IMR-90 (cell line): ENCODE results near the gene PDYN. TPM values are rescaled to one million over a fixed set of nuclear protein-coding genes. Genes with fewer than 3 reads are reported as not detected.

Source experiments
- ATAC-seq: fragments of 200-7000 bp; cut with Tn5 transposase; 2 replicates; pipeline ENCODE4 v1.9.1; 2020; ENCODE audit warnings: low read depth, mild to moderate bottlenecking, moderate library complexity
- BruUV-seq: library from RNA; stranded (reverse); fragments of 400-500 nt; replicated peaks from 2 replicates; lab custom pipeline; 2021; lab: Mats Ljungman, UMichigan
- CTCF ChIA-PET: fragments of 300-600 bp; formaldehyde crosslinking; extraction: SDS; loops from one replicate; lab custom pipeline; 2021; ENCODE audit warnings: antibody characterized with exemption; lab: Yijun Ruan, JAX
- POLR2A ChIA-PET: fragments of 300-600 bp; sonication (Branson Sonifier 250); formaldehyde crosslinking; loops from one replicate; lab custom pipeline; 2022; ENCODE audit warnings: antibody characterized with exemption; ENCODE audit not compliant: unreplicated experiment; lab: Charles Lee
- DNase-seq: peaks from one replicate; pipeline ENCODE4 v3.0.0; 2013
- H2AFZ ChIP-seq: replicated peaks from 2 replicates; pipeline ENCODE3; 2013; ENCODE audit warnings: low read length, mild to moderate bottlenecking; ENCODE audit not compliant: poor library complexity
- H2AK5ac ChIP-seq: 2 replicates; pipeline ENCODE4 v1.6.1; 2013; ENCODE audit warnings: low read depth, low read length, inconsistent platforms
- H2AK9ac ChIP-seq: replicated peaks from 2 replicates; pipeline ENCODE3; 2013; ENCODE audit warnings: mild to moderate bottlenecking, low read depth, low read length, moderate library complexity; ENCODE audit not compliant: poor library complexity
- H2BK120ac ChIP-seq: 2 replicates; pipeline ENCODE4 v1.6.1; 2013; ENCODE audit warnings: low read depth, low read length, inconsistent platforms
- H2BK15ac ChIP-seq: 3 replicates; pipeline ENCODE4 v1.6.1; 2013; ENCODE audit warnings: low read depth, low read length, inconsistent platforms
- H2BK20ac ChIP-seq: 2 replicates; pipeline ENCODE4 v1.6.1; 2013; ENCODE audit warnings: low read depth, mild to moderate bottlenecking, inconsistent platforms, low read length, moderate library complexity
- H2BK5ac ChIP-seq: 2 replicates; pipeline ENCODE4 v1.6.1; 2013; ENCODE audit warnings: mild to moderate bottlenecking, low read depth, low read length, inconsistent platforms; ENCODE audit not compliant: poor library complexity, severe bottlenecking
- H3K14ac ChIP-seq: replicated peaks from 2 replicates; pipeline ENCODE4 v1.6.1; 2013; ENCODE audit warnings: low read depth, low read length, inconsistent platforms
- H3K18ac ChIP-seq: 2 replicates; pipeline ENCODE4 v1.6.1; 2013; ENCODE audit warnings: low read depth, low read length, control low read depth
- H3K23ac ChIP-seq: 2 replicates; pipeline ENCODE4 v1.6.1; 2013; ENCODE audit warnings: low read depth, low read length, inconsistent platforms
- H3K27ac ChIP-seq: 2 replicates; pipeline ENCODE4 v1.5.1; 2013; ENCODE audit warnings: mild to moderate bottlenecking, control low read depth, low read length; ENCODE audit not compliant: insufficient read depth
- H3K27me3 ChIP-seq: 2 replicates; pipeline ENCODE4 v1.6.1; 2013; ENCODE audit warnings: low read length; ENCODE audit not compliant: control insufficient read depth, insufficient read depth
- H3K36me3 ChIP-seq: 2 replicates; pipeline ENCODE4 v1.6.1; 2013; ENCODE audit warnings: low read length, mixed read lengths; ENCODE audit not compliant: control insufficient read depth, insufficient read depth
- H3K4ac ChIP-seq: 2 replicates; pipeline ENCODE4 v1.6.1; 2013; ENCODE audit warnings: low read depth, low read length, inconsistent platforms
- H3K4me1 ChIP-seq: 2 replicates; pipeline ENCODE4 v1.6.1; 2013; ENCODE audit warnings: low read length, mixed read lengths; ENCODE audit not compliant: control insufficient read depth, insufficient read depth
- H3K4me2 ChIP-seq: 2 replicates; pipeline ENCODE4 v1.6.1; 2013; ENCODE audit warnings: low read depth, mild to moderate bottlenecking, control low read depth, low read length, moderate library complexity
- H3K4me3 ChIP-seq: 2 replicates; pipeline ENCODE4 v1.5.1; 2013; ENCODE audit warnings: low read depth, mild to moderate bottlenecking, control low read depth, low read length, moderate library complexity; ENCODE audit not compliant: insufficient read depth
- H3K56ac ChIP-seq: 2 replicates; pipeline ENCODE4 v1.6.1; 2013; ENCODE audit warnings: low read length, inconsistent platforms; ENCODE audit not compliant: insufficient read depth; ENCODE audit errors: extremely low read depth
- H3K79me1 ChIP-seq, 2 experiments: 2 replicates each; pipeline ENCODE4 v1.6.1; 2013; ENCODE audit warnings: low read length in 2 of 2, inconsistent platforms in 1 of 2, low read depth in 1 of 2
- H3K9ac ChIP-seq: 2 replicates; pipeline ENCODE4 v1.6.1; 2013; ENCODE audit warnings: low read depth, low read length, control low read depth
- H3K9me1 ChIP-seq: 2 replicates; pipeline ENCODE4 v1.6.1; 2013; ENCODE audit warnings: low read length, inconsistent platforms; ENCODE audit not compliant: insufficient read depth
- H3K9me3 ChIP-seq: 2 replicates; pipeline ENCODE4 v1.6.1; 2013; ENCODE audit warnings: low read length; ENCODE audit not compliant: control insufficient read depth, insufficient read depth
- H4K20me1 ChIP-seq: 2 replicates; pipeline ENCODE4 v1.6.1; 2013; ENCODE audit warnings: low read length, inconsistent platforms; ENCODE audit not compliant: insufficient read depth
- H4K5ac ChIP-seq: 2 replicates; pipeline ENCODE4 v1.6.1; 2013; ENCODE audit warnings: mild to moderate bottlenecking, low read depth, low read length, control low read depth
- H4K8ac ChIP-seq, 2 experiments: 2 replicates each; pipeline ENCODE4 v1.6.1; 2013; ENCODE audit warnings: low read depth in 2 of 2, low read length in 2 of 2, control low read depth in 1 of 2, inconsistent platforms in 1 of 2
- H4K91ac ChIP-seq: 2 replicates; pipeline ENCODE4 v1.6.1; 2013; ENCODE audit warnings: low read depth, low read length, inconsistent platforms; ENCODE audit not compliant: insufficient read depth
- BHLHE40 ChIP-seq: fragments of 150-350 bp; IDR thresholded peaks from 2 replicates; pipeline ENCODE4 v1.6.1; 2016; ENCODE audit warnings: mild to moderate bottlenecking, low read depth, low read length
- MAFK ChIP-seq: IDR thresholded peaks from 2 replicates; pipeline ENCODE4 v1.6.1; 2012; ENCODE audit warnings: low read depth, low read length, improper control_type of control experiment
- MXI1 ChIP-seq: IDR thresholded peaks from 2 replicates; pipeline ENCODE4 v1.6.1; 2012; ENCODE audit warnings: low read depth, mild to moderate bottlenecking, low read length, moderate library complexity, borderline replicate concordance
- NFE2L2 ChIP-seq: fragments of 150-350 bp; IDR thresholded peaks from 2 replicates; pipeline ENCODE4 v1.6.1; 2016; ENCODE audit warnings: low read depth, mild to moderate bottlenecking, low read length
- POLR2A ChIP-seq: IDR thresholded peaks from 2 replicates; pipeline ENCODE4 v1.6.1; 2012; ENCODE audit warnings: mild to moderate bottlenecking, low read depth, low read length
- RCOR1 ChIP-seq: IDR thresholded peaks from 2 replicates; pipeline ENCODE4 v1.6.1; 2012; ENCODE audit warnings: mild to moderate bottlenecking, low read length, improper control_type of control experiment; ENCODE audit not compliant: insufficient replicate concordance
- SMC3 ChIP-seq: fragments of 150-350 bp; IDR thresholded peaks from 2 replicates; pipeline ENCODE4 v1.6.1; 2016; ENCODE audit warnings: low read depth, mild to moderate bottlenecking, antibody characterized with exemption, low read length, moderate library complexity
- USF2 ChIP-seq: fragments of 150-350 bp; IDR thresholded peaks from 2 replicates; pipeline ENCODE4 v1.6.1; 2017; ENCODE audit warnings: mild to moderate bottlenecking, antibody characterized with exemption, low read length, low read depth
- WGBS, 2 experiments: methylation state at CpG; one replicate each; pipeline versions ENCODE4 v1.1.5 to v1.1.7; 2013; ENCODE audit warnings: missing lambda C conversion rate in 2 of 2; ENCODE audit not compliant: insufficient read length in 1 of 2; ENCODE audit errors: extremely low coverage in 2 of 2; 5-methylcytosine and 5-hydroxymethylcytosine counted together
- dilution Hi-C: fragments of 300-500 bp; cut with HindIII; formaldehyde crosslinking; loops from one replicate; pipeline ENCODE4 v1.14.3; 2018; ENCODE audit warnings: low sequenced_read_pairs; ENCODE audit not compliant: unreplicated experiment
- in situ Hi-C: fragments of 300-500 bp; cut with MboI; formaldehyde crosslinking; loops from 3 replicates; pipeline ENCODE4 v1.14.3; 2019; ENCODE audit warnings: low sequenced_read_pairs, inconsistent platforms, mixed read lengths
- intact Hi-C: fragments of 100-400 bp; cut with micrococcal nuclease; formaldehyde crosslinking; loops from 2 replicates; pipeline ENCODE4 v1.10.0; 2022
- polyA plus RNA-seq, 3 experiments: library from polyadenylated mRNA; depleted of rRNA; stranded (reverse); fragments of >200 nt; gene quantifications; 2 replicates each; pipeline ENCODE4 v1.2.3, GENCODE V29; 2012; ENCODE audit warnings: low replicate concordance in 1 of 3
- total RNA-seq: library from RNA; depleted of rRNA; stranded (reverse); fragments of >200 nt; gene quantifications from 2 replicates; pipeline ENCODE4 v1.2.3, GENCODE V29; 2012

The PDYN gene
- total and polyA plus RNA-seq, 2 of the 4 experiments (the other 2 are of a cell fraction) = not detected

GRCh38 chr20:1998715-1999114 lies 4.9 kb upstream of the PDYN start:
- H3K4me1 ChIP-seq = no peaks in the 10 kb centered on the region
- H3K9me3 ChIP-seq = no peaks in the 10 kb centered on the region
- H4K91ac ChIP-seq = no peak overlapping the region
- no peak overlapping the region for H2BK20ac ChIP-seq
- no peak overlapping the region for H3K4me3 ChIP-seq
- H4K20me1 ChIP-seq = no peaks in the 10 kb centered on the region
- POLR2A ChIA-PET = no interaction called here
- TF ChIP-seq MXI1 (no peak), POLR2A (no peak), BHLHE40 (no peak), USF2 (no peak), NFE2L2 (no peak), RCOR1 (no peak), SMC3 (no peak), MAFK (no peak)
- no TSS peak for BruUV-seq
- no peaks in the 10 kb centered on the region for H3K79me1 ChIP-seq
- H4K8ac ChIP-seq = no peak overlapping the region
- ATAC-seq (no peak), DNase-seq (no peak)
- no peaks in the 10 kb centered on the region for H3K9me1 ChIP-seq
- H3K27me3 ChIP-seq = peaks cover 18% of the 10 kb centered on the region
- H3K23ac ChIP-seq = no peak overlapping the region
- no peak overlapping the region for H2BK5ac ChIP-seq
- intact Hi-C loops (no loop called here), dilution Hi-C loops (no loop called here), in situ Hi-C loops (no loop called here)
- no peaks in the 10 kb centered on the region for H3K36me3 ChIP-seq
- no peak overlapping the region for H2BK120ac ChIP-seq
- H3K4ac ChIP-seq = no peak overlapping the region
- no peak overlapping the region for H2AK5ac ChIP-seq
- no peak overlapping the region for H4K5ac ChIP-seq
- H3K14ac ChIP-seq = no peak overlapping the region
- H3K9ac ChIP-seq = no peak overlapping the region
- 0% methylated on average over 1 of the region's 3 CpGs; no CpG with 5 or more reads in 1 of the 2 experiments for WGBS, 2 experiments
- H2BK15ac ChIP-seq = no peak overlapping the region
- CTCF ChIA-PET = no interaction called here
- no peak overlapping the region for H3K18ac ChIP-seq
- H2AFZ ChIP-seq = no peak overlapping the region
- no peak overlapping the region for H3K4me2 ChIP-seq
- no peak overlapping the region for H2AK9ac ChIP-seq
- H3K56ac ChIP-seq = no peak overlapping the region
- H3K27ac ChIP-seq = no peak overlapping the region
